Measurements from ENCODE around the gene HTR1D.

The HTR1D gene

GRCh38 chr1:23184212-23184934, 32.9 kb downstream of the HTR1D start:
- peak; percentile 54 for DNase-seq

DNA sequence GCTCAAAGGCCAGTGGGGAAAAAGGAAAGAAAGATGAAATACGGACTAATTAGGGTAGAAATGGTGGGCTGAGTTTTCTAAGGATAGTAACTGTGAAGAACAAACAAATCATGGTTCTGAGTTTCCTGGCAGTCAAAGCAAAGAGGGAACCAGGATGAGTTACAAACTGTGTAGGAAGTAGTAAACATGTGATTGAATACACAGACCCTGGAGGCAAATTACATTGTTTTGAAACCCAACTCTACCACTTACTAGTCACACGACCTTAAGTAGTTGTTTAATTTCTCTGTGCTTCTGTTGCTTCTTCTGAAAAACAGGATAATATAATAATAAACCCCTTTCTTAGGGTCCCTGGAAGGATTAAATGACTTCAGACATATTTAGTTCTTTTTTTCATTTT, 37.4 kb downstream of the HTR1D start:
- DNase-seq: no peak

GRCh38 chr1:23178950-23179349, 38.4 kb downstream of the HTR1D start:
- peak; percentile 35 for DNase-seq

DNA sequence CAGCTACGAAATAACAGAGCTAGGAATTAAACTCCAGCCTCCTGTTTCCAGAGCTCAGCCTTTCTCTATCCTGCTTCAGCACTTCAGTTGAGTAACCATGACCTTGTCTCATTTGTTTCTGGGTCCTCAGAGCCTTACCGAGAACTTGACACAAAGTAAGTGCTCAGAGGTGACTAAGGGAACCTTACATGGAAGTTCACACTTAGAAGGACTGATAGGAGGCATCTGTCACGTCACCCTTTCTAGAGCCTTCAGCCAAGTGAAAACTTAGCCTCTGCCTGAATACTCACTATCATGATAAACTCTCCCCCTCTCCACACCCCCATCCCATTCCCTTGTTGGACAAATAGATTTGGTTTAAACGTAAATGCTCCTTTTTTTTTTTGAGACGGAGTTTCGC, 38.9 kb downstream of the HTR1D start:
- DNase-seq: no peak

DNA sequence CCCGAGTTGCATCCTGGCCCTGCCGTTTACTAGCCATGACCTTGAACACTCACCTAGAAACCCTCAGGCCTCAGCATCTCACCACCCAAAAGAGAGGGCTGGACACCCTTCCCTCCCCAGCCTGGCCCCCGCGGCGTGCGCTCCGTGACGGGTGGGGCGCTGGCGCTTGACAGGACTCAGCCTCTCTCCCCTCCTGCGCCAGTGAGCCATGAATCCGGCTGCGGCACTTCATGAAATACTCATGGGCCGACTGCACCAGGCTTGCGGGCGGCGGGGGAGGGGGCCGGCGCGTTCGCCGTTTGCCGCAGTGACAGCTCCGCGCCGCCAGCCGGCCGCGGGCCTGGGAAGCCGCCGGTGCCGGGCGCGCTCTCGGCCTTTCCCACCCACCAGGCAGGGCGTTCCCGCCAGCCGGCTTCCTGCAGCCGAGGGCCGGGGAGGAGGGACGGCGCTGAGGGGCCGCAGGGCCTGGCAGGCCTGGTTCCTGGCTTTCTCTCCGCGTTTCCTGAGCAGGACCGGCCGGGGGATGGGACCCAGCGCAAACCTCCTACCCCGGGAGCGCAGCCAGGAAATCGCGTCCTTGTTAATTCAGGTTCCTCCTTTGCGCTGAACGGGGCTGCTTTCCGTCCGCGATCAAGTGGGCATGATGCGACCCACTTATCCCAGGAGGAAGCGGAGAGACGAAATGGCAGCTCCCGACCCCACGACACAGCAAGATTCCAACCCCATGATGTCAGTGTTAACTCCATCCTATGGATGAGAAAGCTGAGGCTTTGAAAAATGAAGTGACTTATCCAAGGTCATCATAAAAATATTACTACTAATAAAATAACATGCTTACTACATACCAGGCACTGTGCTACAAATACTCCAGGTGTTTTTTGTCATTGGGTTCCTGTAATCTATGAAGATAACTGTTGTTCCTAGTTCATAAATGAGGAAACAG, 39.6 kb downstream of the HTR1D start:
- peak; percentile 85 for DNase-seq

GRCh38 chr1:23177031-23177430, 40.3 kb downstream of the HTR1D start:
- no peak for DNase-seq

- no peak for DNase-seq
These were observed 42.7 kb downstream of the HTR1D start for GRCh38 chr1:23174426-23175110.

DNA sequence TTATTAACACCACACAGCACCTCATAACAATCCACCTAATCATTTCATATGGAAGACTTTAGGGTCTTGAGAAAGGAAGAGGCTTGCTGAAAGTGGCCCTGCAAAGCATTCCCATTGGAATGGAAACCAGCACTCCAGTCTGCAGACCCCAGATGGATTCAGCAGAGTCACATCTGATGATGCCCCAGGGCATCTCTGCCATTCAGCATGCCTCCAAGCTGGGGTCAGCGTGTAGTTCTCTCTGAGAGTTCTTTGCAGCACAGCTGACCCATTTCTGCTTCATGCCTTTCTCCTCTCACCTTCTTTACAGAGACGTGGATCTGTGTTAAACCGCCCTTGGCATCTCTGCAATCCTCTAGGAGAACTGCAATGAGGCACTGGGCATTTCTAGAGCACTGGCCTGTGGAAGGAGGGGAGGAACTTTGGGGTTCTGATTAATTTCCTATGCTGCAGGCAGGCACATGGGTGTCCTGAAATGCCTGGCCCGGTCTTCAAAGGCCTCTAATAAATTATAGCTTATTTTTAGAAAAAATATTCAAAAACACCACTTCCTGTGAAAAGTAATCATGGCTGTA, 46.0 kb downstream of the HTR1D start:
- DNase-seq: no peak

GRCh38 chr1:23169727-23170335, 47.5 kb downstream of the HTR1D start:
- peak; percentile 88 for DNase-seq

- DNase-seq: no peak
These were observed 48.1 kb downstream of the HTR1D start for GRCh38 chr1:23169195-23169575.

GRCh38 chr1:23168445-23169194, 48.7 kb downstream of the HTR1D start, which contains the start of gene LUZP1:
Gene LUZP1, minus strand, starts transcription at chr1:23168856.
- peak; percentile 91 for DNase-seq

DNA sequence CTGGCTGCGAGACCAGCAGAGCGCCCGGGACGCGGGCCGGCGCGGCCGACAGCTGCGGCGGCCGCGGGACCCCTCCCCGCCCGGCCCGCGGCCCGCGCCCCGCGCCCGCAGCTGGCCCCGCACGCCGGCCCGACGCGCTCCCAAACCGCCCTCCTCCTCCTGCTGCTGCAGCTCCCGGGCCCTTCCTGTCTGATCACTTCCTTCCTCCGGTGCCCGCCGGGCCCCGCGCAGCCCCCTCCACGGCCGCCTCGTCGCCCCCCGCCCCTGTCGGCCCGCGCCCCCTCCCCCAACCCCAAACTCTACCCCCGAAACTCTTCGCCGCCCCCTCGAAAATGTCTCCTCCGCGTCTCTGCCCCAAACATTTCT, 49.2 kb downstream of the HTR1D start:
- DNase-seq: no peak

- DNase-seq: peak; percentile 80
These were observed 49.8 kb downstream of the HTR1D start for GRCh38 chr1:23167353-23168078.

GRCh38 chr1:23166854-23167253, 50.4 kb downstream of the HTR1D start:
- no peak for DNase-seq

DNA sequence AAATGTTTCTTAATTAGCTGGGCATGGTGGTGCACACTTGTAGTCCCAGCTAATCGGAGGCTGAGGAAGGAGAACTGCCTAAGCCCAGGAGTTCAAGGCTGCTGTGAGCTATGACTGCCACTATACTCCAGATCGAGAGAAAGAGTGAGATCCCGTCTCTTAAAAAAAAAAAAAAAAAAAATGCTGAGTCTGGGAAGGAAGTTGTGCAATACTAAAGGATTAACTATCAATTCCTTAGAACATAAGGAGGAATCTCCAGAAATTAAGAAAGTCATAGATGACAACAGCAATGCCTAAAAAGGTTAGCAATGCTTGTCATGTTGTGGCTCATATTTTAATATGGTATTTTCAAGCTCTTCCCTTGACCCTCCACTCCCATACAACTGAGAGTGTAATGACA, 53.9 kb downstream of the HTR1D start:
- peak; percentile 19 for DNase-seq

GRCh38 chr1:23159963-23160877, 57.1 kb downstream of the HTR1D start:
- DNase-seq: no peak

GRCh38 chr1:23156940-23157339, 60.4 kb downstream of the HTR1D start:
- no peak for DNase-seq

- DNase-seq: no peak
These were observed 64.2 kb downstream of the HTR1D start for GRCh38 chr1:23152966-23153684.

- DNase-seq: no peak
These were observed 66.6 kb downstream of the HTR1D start for GRCh38 chr1:23150742-23151141.

Measured in fibroblast of skin of scalp (primary cell).